ENCODE results near the gene RACK1.
"Not testable (repeated sequence)": the region's sequence is repeated elsewhere in the genome, so short reads cannot be mapped to it uniquely, and the experiment has no call there.

- TF ChIP-seq CTCF, POLR2A (IDR thresholded peaks at IDR 0.05): not testable (repeated sequence)
These were observed 42.4 kb upstream of the RACK1 start for GRCh38 chr5:181285962-181286705.

Data from thyroid gland (tissue), 4 donors.